Panc1 (cell line): ENCODE results near the gene NFU1.

ENCODE experiments used
- TF ChIP-seq, protein P1 (sequence below): fragments of 450-650 bp; IDR thresholded peaks from 2 replicates; pipeline ENCODE4 v1.5.1; 2017; ENCODE audit warnings: mild to moderate bottlenecking
- TF ChIP-seq, protein P2 (sequence below), 2 experiments: IDR thresholded peaks; 2 replicates each; pipeline ENCODE4 v1.6.1; 2011 to 2012; ENCODE audit warnings: low read depth in 2 of 2, control low read depth in 1 of 2, low read length in 1 of 2, mild to moderate bottlenecking in 1 of 2, moderate library complexity in 1 of 2; ENCODE audit not compliant: insufficient read depth in 1 of 2

DNA sequence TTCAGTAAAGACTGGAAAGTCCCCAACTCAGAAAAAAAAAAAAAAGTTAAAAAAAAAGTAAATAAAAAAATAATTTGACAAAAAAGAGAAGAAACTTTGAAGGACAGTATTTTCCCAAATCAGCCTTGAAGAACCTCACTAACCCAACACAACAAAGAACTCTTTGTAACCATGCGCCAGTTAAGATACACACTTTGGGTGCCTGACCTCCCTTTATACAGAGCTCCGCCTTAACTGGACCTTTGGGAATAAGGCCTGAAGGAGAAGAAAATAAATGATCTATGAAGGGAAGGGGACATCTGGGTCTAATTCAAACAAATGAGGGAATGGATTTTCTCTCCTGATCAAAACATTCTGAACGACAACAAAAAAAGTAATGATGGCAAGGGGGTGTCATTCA is 48.0 kb downstream of the NFU1 start:
- TF ChIP-seq, protein P1, sequence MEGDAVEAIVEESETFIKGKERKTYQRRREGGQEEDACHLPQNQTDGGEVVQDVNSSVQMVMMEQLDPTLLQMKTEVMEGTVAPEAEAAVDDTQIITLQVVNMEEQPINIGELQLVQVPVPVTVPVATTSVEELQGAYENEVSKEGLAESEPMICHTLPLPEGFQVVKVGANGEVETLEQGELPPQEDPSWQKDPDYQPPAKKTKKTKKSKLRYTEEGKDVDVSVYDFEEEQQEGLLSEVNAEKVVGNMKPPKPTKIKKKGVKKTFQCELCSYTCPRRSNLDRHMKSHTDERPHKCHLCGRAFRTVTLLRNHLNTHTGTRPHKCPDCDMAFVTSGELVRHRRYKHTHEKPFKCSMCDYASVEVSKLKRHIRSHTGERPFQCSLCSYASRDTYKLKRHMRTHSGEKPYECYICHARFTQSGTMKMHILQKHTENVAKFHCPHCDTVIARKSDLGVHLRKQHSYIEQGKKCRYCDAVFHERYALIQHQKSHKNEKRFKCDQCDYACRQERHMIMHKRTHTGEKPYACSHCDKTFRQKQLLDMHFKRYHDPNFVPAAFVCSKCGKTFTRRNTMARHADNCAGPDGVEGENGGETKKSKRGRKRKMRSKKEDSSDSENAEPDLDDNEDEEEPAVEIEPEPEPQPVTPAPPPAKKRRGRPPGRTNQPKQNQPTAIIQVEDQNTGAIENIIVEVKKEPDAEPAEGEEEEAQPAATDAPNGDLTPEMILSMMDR: no peak
- TF ChIP-seq, protein P2, sequence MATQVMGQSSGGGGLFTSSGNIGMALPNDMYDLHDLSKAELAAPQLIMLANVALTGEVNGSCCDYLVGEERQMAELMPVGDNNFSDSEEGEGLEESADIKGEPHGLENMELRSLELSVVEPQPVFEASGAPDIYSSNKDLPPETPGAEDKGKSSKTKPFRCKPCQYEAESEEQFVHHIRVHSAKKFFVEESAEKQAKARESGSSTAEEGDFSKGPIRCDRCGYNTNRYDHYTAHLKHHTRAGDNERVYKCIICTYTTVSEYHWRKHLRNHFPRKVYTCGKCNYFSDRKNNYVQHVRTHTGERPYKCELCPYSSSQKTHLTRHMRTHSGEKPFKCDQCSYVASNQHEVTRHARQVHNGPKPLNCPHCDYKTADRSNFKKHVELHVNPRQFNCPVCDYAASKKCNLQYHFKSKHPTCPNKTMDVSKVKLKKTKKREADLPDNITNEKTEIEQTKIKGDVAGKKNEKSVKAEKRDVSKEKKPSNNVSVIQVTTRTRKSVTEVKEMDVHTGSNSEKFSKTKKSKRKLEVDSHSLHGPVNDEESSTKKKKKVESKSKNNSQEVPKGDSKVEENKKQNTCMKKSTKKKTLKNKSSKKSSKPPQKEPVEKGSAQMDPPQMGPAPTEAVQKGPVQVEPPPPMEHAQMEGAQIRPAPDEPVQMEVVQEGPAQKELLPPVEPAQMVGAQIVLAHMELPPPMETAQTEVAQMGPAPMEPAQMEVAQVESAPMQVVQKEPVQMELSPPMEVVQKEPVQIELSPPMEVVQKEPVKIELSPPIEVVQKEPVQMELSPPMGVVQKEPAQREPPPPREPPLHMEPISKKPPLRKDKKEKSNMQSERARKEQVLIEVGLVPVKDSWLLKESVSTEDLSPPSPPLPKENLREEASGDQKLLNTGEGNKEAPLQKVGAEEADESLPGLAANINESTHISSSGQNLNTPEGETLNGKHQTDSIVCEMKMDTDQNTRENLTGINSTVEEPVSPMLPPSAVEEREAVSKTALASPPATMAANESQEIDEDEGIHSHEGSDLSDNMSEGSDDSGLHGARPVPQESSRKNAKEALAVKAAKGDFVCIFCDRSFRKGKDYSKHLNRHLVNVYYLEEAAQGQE (IDR thresholded peaks at IDR 0.05; ENCODE audit: insufficient read depth in 1 of 2, low read depth in 2 of 2, low read length in 1 of 2): no peak
